Lower leg skin (tissue), 4 donors: ENCODE results near the gene XDH. TPM values are rescaled to one million over a fixed set of nuclear protein-coding genes. Genes with fewer than 3 reads are reported as not detected.

Source experiments
- DNase-seq, 2 donors: peaks; one replicate each; pipeline ENCODE4 v3.0.0-alpha.2; 2019; ENCODE audit warnings: low spot score in 2 of 2
- H3K4me3 ChIP-seq: fragments of 200-600 bp; sonication (generic); 2 replicates; pipeline ENCODE4 v1.5.1; 2017; ENCODE audit warnings: mild to moderate bottlenecking, low read depth; ENCODE audit not compliant: poor library complexity, severe bottlenecking
- POLR2A ChIP-seq, 2 donors: fragments of 450-650 bp; IDR thresholded peaks; one replicate each; pipeline ENCODE4 v1.6.1; 2016 to 2017; ENCODE audit warnings: antibody characterized with exemption in 2 of 2, mild to moderate bottlenecking in 1 of 2, moderate library complexity in 1 of 2
- WGBS, 2 donors: methylation state at CpG; one replicate each; pipeline ENCODE4 v1.1.5; 2018; 5-methylcytosine and 5-hydroxymethylcytosine counted together
- intact Hi-C: fragments of 100-400 bp; cut with DNase I; formaldehyde crosslinking; loops from one replicate; pipeline ENCODE4 v1.15.0; 2023; ENCODE audit warnings: low total_unique reads
- total RNA-seq, 4 donors: library from RNA; depleted of rRNA; stranded (reverse); fragments of >200 nt; gene quantifications; one replicate each; pipeline ENCODE4 v1.1.0, GENCODE V29; 2016
- TF ChIP-seq, protein P1 (sequence below), 3 donors: fragments of 450-650 bp; IDR thresholded peaks; one replicate each; pipeline ENCODE4 v1.5.1; 2016; ENCODE audit warnings: antibody characterized with exemption in 3 of 3, mild to moderate bottlenecking in 3 of 3, moderate library complexity in 2 of 3

XDH gene
- total RNA-seq, 4 donors from 2014 or later, result 0.11 to 1.7 (median 0.75) TPM

DNA sequence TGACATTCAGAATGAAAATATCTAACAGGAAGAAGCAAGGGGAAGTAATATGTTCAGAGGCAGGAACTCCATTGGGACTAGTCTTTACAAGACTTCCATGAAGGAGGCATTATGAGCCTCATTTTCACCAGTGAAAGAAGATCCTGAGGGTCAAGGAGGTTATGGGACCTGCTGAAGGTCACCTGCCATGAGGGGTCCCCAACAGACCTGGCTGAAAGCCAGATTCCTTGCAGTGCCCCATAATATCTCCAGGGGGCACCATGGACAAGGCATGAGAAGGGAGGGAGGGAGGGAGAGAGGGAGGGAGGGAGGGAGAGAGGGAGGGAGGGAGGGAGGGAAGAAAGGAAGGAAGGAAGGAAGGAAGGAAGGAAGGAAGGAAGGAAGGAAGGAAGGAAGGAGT lies 27.9 kb downstream of the XDH start:
- intact Hi-C loops, result no loop called here
- no peak for DNase-seq
- H3K4me3 ChIP-seq, result no peak overlapping the region
- no peak for TF ChIP-seq POLR2A (IDR thresholded peaks at IDR 0.05)
- TF ChIP-seq, protein P1, sequence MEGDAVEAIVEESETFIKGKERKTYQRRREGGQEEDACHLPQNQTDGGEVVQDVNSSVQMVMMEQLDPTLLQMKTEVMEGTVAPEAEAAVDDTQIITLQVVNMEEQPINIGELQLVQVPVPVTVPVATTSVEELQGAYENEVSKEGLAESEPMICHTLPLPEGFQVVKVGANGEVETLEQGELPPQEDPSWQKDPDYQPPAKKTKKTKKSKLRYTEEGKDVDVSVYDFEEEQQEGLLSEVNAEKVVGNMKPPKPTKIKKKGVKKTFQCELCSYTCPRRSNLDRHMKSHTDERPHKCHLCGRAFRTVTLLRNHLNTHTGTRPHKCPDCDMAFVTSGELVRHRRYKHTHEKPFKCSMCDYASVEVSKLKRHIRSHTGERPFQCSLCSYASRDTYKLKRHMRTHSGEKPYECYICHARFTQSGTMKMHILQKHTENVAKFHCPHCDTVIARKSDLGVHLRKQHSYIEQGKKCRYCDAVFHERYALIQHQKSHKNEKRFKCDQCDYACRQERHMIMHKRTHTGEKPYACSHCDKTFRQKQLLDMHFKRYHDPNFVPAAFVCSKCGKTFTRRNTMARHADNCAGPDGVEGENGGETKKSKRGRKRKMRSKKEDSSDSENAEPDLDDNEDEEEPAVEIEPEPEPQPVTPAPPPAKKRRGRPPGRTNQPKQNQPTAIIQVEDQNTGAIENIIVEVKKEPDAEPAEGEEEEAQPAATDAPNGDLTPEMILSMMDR (IDR thresholded peaks at IDR 0.05), result no peak

DNA sequence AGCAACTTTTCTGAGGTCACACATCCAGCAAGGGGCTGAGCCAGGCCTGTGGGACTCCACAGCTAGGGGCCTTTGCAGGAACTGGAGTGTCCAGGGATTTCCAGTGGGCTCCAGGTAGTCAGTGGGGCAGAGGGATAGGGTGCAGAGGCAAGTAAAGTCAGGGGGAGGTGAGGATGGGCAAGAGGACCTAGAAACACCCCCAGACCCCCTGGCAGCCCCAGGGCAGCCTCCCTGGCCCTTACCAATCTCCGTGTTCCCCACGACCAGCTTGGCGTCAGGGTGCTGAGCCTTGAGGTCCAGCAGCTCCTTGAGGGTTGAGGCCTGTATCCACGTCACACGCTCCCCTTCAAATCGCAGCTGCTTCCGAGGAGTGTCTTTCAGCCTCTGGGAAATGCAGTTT lies 28.4 kb downstream of the XDH start:
- 97% methylated on average over 7 of the region's 7 CpGs for WGBS, 2 donors
- intact Hi-C loops, result no loop called here
- no peak overlapping the region for H3K4me3 ChIP-seq
- peak in 1 of 2 donors; percentile 42 for DNase-seq
- no peak for TF ChIP-seq POLR2A (IDR thresholded peaks at IDR 0.05)
- TF ChIP-seq, protein P1 (IDR thresholded peaks at IDR 0.05), result no peak

DNA sequence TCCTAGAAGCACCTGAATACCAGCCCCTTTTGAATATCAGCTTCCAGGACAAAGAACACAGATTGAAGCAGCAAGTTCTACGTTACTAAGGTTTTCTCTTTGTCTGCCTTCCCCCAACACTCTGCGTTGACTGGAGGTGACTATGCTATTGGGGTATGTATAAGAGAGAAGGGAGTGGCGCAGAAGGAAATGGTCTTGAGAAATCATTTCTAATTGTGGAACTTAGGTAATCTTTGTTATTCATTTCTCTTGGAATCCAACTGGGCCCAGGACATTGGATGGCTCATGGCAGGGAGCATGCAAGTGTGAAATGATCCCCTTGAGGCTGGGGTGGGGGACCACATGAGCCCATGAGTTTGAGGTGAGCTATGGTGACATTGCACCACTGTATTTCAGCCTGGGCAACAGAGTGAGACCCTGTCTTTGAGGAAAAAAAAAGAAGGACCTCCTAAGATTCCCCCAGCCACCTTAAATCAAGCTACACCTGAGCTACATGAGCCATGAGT lies 29.7 kb downstream of the XDH start:
- WGBS, 2 donors, result 60 to 74% methylated on average over 3 of the region's 3 CpGs
- H3K4me3 ChIP-seq, result no peak overlapping the region
- no peak for DNase-seq
- TF ChIP-seq, protein P1 (IDR thresholded peaks at IDR 0.05), result no peak
- no peak for TF ChIP-seq POLR2A (IDR thresholded peaks at IDR 0.05)
- intact Hi-C loops, result no loop called here

DNA sequence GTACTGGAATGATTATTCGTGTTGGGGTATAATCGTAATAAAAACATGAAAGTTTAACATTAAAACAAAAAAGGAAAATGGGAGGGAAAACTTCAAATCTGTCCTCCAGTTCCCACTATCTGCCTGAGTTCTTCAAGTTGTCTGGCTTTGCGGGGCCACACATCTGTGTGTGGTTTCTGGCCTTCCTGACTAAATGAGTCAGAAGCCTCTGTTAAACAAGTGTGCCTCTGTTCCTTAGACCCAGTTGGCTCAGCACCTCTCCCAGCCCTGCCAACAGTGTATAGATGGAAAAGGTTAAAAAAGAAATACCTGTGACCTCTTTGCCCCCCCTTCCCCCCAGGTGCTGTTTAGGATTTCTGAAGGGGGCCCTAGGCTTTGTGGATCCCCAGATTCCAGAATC lies 30.2 kb downstream of the XDH start:
- DNase-seq, result peak in 1 of 2 donors; percentile 15
- no peak overlapping the region for H3K4me3 ChIP-seq
- TF ChIP-seq, protein P1 (IDR thresholded peaks at IDR 0.05), result no peak
- no peak for TF ChIP-seq POLR2A (IDR thresholded peaks at IDR 0.05)
- WGBS, 2 donors, result 66 to 77% methylated on average over 3 of the region's 3 CpGs
- intact Hi-C loops, result no loop called here

DNA sequence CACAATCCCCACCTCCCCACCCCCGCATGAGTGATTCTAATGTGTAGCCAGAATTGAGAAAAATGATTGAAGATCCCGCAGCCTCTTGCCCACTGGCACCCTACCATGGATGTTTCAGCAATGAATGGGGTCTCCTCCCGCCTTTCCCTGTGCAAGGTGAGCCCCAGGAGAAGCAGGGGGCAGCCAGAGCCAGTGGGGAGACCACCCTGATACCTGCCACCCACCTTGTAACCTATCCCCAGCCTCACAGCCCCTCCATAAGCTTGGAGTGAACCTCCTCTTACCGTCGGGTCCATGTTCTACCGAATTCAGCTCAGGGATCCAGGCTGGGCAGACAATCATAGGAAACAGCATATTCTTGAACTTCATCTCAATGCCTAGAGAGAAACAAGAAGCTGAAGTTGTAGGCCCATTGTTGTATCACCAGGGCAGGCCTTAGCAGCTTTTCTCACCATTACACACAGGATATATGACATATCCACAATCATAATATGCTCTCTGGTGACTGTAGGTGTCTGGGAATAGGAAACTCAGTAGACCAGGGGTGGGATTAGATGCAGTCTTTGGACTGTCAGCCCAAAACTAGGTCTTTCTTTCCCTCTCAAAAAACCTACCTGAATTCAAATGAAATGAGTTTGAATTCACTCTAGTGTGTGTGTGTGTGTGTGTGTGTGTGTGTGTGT lies 30.9 kb downstream of the XDH start:
- no peak for TF ChIP-seq POLR2A (IDR thresholded peaks at IDR 0.05)
- TF ChIP-seq, protein P1 (IDR thresholded peaks at IDR 0.05), result no peak
- DNase-seq, result peak; percentile 9 to 66
- intact Hi-C loops, result no loop called here
- no peak overlapping the region for H3K4me3 ChIP-seq
- 93 to 97% methylated on average over 6 of the region's 6 CpGs for WGBS, 2 donors
